ENCODE results near the gene ZBTB40.
A peak's percentile ranks its signal among the peaks of the same experiment; 100 is the strongest.

ZBTB40 gene

DNA sequence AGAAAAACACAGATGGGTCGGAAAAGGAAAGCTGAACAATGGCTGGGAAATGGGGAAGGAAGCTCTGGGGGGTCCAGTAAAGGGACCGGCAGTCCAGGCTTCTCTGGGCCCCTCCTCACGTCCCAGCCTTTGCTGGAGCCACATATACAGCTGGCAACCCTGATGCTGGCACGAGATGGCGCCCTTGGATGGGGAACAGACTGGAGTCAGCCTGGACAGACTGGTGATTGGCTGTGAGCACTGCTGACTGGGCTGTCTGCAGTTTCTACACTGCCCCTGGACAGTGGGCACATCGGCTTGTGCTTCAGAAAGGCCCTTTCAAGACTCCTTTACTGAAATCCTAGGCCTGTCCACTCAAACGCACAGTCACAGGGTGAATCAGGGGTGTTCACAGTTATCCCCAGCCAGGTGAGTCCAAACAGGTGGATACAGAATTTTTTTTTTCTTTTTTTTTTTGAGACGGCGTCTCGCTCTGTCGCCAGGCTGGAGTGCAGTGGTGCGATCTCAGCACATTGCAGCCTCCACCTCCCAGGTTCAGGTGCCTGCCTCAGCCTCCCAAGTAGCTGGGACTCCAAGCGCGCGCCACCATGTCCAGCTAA lies 31.1 kb upstream of the ZBTB40 start (continued):
- TF ChIP-seq, protein P1, sequence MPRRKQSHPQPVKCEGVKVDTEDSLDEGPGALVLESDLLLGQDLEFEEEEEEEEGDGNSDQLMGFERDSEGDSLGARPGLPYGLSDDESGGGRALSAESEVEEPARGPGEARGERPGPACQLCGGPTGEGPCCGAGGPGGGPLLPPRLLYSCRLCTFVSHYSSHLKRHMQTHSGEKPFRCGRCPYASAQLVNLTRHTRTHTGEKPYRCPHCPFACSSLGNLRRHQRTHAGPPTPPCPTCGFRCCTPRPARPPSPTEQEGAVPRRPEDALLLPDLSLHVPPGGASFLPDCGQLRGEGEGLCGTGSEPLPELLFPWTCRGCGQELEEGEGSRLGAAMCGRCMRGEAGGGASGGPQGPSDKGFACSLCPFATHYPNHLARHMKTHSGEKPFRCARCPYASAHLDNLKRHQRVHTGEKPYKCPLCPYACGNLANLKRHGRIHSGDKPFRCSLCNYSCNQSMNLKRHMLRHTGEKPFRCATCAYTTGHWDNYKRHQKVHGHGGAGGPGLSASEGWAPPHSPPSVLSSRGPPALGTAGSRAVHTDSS (tag by site-specific recombination; IDR thresholded peaks at IDR 0.05): no peak
- no peak for TF ChIP-seq ZBTB8A (tag by site-specific recombination; IDR thresholded peaks at IDR 0.05)
- TF ChIP-seq, protein P2, sequence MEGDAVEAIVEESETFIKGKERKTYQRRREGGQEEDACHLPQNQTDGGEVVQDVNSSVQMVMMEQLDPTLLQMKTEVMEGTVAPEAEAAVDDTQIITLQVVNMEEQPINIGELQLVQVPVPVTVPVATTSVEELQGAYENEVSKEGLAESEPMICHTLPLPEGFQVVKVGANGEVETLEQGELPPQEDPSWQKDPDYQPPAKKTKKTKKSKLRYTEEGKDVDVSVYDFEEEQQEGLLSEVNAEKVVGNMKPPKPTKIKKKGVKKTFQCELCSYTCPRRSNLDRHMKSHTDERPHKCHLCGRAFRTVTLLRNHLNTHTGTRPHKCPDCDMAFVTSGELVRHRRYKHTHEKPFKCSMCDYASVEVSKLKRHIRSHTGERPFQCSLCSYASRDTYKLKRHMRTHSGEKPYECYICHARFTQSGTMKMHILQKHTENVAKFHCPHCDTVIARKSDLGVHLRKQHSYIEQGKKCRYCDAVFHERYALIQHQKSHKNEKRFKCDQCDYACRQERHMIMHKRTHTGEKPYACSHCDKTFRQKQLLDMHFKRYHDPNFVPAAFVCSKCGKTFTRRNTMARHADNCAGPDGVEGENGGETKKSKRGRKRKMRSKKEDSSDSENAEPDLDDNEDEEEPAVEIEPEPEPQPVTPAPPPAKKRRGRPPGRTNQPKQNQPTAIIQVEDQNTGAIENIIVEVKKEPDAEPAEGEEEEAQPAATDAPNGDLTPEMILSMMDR (tag by site-specific recombination; IDR thresholded peaks at IDR 0.05): peak; percentile 94
- TF ChIP-seq SP3 (tag by site-specific recombination; IDR thresholded peaks at IDR 0.05): no peak
- no peak for TF ChIP-seq ZNF202 (tag by site-specific recombination; IDR thresholded peaks at IDR 0.05; ENCODE audit: borderline replicate concordance)
- TF ChIP-seq, protein P3, sequence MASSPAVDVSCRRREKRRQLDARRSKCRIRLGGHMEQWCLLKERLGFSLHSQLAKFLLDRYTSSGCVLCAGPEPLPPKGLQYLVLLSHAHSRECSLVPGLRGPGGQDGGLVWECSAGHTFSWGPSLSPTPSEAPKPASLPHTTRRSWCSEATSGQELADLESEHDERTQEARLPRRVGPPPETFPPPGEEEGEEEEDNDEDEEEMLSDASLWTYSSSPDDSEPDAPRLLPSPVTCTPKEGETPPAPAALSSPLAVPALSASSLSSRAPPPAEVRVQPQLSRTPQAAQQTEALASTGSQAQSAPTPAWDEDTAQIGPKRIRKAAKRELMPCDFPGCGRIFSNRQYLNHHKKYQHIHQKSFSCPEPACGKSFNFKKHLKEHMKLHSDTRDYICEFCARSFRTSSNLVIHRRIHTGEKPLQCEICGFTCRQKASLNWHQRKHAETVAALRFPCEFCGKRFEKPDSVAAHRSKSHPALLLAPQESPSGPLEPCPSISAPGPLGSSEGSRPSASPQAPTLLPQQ (tag by site-specific recombination; IDR thresholded peaks at IDR 0.05): 0 out of 2 replicates have a peak, but pooled peaks have one; percentile 29
- no peak for TF ChIP-seq GLI4 (tag by site-specific recombination; IDR thresholded peaks at IDR 0.05)
- no peak for TF ChIP-seq ZNF830 (tag by site-specific recombination; IDR thresholded peaks at IDR 0.05; ENCODE audit: low read depth)
- 0 out of 2 replicates have a peak, but pooled peaks have one; percentile 15 for TF ChIP-seq SP7 (tag by site-specific recombination; IDR thresholded peaks at IDR 0.05)
- no peak for TF ChIP-seq ZNF10 (tag by site-specific recombination; IDR thresholded peaks at IDR 0.05)
- peak; percentile 91 for TF ChIP-seq ZNF654 (tag by site-specific recombination; IDR thresholded peaks at IDR 0.05; ENCODE audit: low read depth)
- no peak for TF ChIP-seq ZNF350 (tag by site-specific recombination; IDR thresholded peaks at IDR 0.05)
- TF ChIP-seq, protein P4, sequence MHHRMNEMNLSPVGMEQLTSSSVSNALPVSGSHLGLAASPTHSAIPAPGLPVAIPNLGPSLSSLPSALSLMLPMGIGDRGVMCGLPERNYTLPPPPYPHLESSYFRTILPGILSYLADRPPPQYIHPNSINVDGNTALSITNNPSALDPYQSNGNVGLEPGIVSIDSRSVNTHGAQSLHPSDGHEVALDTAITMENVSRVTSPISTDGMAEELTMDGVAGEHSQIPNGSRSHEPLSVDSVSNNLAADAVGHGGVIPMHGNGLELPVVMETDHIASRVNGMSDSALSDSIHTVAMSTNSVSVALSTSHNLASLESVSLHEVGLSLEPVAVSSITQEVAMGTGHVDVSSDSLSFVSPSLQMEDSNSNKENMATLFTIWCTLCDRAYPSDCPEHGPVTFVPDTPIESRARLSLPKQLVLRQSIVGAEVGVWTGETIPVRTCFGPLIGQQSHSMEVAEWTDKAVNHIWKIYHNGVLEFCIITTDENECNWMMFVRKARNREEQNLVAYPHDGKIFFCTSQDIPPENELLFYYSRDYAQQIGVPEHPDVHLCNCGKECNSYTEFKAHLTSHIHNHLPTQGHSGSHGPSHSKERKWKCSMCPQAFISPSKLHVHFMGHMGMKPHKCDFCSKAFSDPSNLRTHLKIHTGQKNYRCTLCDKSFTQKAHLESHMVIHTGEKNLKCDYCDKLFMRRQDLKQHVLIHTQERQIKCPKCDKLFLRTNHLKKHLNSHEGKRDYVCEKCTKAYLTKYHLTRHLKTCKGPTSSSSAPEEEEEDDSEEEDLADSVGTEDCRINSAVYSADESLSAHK (tag by site-specific recombination; IDR thresholded peaks at IDR 0.05): peak; percentile 85
- no peak for TF ChIP-seq ZNF23 (tag by site-specific recombination; IDR thresholded peaks at IDR 0.05; ENCODE audit: borderline replicate concordance)
- TF ChIP-seq ZNF664 (tag by site-specific recombination; IDR thresholded peaks at IDR 0.05): no peak
- no peak for TF ChIP-seq ZNF629 (tag by site-specific recombination; IDR thresholded peaks at IDR 0.05)
- no peak for TF ChIP-seq ZNF600 (tag by site-specific recombination; IDR thresholded peaks at IDR 0.05)
- TF ChIP-seq ZNF184 (tag by site-specific recombination; IDR thresholded peaks at IDR 0.05): no peak

DNA sequence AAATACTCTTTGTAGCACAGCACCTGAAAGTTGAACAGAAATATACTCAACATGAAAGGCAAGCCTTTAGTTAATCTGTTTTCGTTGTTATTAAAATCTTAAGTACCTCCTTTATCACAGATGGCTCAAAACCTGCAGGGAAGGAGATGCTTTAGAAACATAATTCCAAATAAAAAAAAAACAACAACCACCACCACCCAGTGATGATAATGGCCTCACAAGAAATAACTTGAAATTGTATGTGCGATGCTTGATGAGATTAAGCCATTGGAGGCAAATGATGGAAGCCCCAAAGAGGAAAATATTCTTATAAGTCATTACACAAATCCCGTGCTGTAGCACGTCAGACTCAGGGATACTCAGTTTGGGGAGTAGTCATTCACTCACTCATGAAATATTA lies 24.9 kb upstream of the ZBTB40 start:
- CTCF ChIA-PET: interaction anchor here (1.2 kb wide), 1 partner anchor 10 kb away, joined by 3 read pairs; no protein-coding TSS in a partner anchor
- Histone ChIP-seq H3K9me3 (ENCODE audit: control insufficient read depth, insufficient read depth, low read depth, low read length) (no peaks in the 10 kb centered on the region), H3K27ac (ENCODE audit: extremely low read depth, low read depth, low read length) (no peak overlapping the region), H3K36me3 (ENCODE audit: control insufficient read depth in 2 of 2, insufficient read depth in 1 of 2, low read length in 2 of 2) (no peaks in the 10 kb centered on the region), H3K4me3 (ENCODE audit: low read depth, low read length) (no peak overlapping the region), H3K4me1 (ENCODE audit: control insufficient read depth, insufficient read depth, low read length) (no peaks in the 10 kb centered on the region)
- POLR2A ChIA-PET: no interaction called here
- TF ChIP-seq GLIS1 (tag by site-specific recombination; IDR thresholded peaks at IDR 0.05) (no peak), ZNF416 (tag by site-specific recombination; IDR thresholded peaks at IDR 0.05) (no peak), ZNF302 (tag by site-specific recombination; IDR thresholded peaks at IDR 0.05; ENCODE audit: low read depth) (no peak), KLF10 (tag by site-specific recombination; IDR thresholded peaks at IDR 0.05) (no peak), KLF9 (tag by site-specific recombination; IDR thresholded peaks at IDR 0.05; ENCODE audit: low read depth) (no peak), ZBTB20 (tag by site-specific recombination; IDR thresholded peaks at IDR 0.05) (no peak), SP3 (tag by site-specific recombination; IDR thresholded peaks at IDR 0.05) (no peak), ZBTB1 (tag by site-specific recombination; IDR thresholded peaks at IDR 0.05) (no peak), ZFHX2 (tag by site-specific recombination; conservative IDR thresholded peaks at IDR 0.05) (no peak), ZNF423 (tag by site-specific recombination; IDR thresholded peaks at IDR 0.05) (no peak)
- TF ChIP-seq, protein P5, sequence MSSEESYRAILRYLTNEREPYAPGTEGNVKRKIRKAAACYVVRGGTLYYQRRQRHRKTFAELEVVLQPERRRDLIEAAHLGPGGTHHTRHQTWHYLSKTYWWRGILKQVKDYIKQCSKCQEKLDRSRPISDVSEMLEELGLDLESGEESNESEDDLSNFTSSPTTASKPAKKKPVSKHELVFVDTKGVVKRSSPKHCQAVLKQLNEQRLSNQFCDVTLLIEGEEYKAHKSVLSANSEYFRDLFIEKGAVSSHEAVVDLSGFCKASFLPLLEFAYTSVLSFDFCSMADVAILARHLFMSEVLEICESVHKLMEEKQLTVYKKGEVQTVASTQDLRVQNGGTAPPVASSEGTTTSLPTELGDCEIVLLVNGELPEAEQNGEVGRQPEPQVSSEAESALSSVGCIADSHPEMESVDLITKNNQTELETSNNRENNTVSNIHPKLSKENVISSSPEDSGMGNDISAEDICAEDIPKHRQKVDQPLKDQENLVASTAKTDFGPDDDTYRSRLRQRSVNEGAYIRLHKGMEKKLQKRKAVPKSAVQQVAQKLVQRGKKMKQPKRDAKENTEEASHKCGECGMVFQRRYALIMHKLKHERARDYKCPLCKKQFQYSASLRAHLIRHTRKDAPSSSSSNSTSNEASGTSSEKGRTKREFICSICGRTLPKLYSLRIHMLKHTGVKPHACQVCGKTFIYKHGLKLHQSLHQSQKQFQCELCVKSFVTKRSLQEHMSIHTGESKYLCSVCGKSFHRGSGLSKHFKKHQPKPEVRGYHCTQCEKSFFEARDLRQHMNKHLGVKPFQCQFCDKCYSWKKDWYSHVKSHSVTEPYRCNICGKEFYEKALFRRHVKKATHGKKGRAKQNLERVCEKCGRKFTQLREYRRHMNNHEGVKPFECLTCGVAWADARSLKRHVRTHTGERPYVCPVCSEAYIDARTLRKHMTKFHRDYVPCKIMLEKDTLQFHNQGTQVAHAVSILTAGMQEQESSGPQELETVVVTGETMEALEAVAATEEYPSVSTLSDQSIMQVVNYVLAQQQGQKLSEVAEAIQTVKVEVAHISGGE (tag by site-specific recombination; conservative IDR thresholded peaks at IDR 0.05; ENCODE audit: low read depth): no peak
